Heart left ventricle (tissue), 16 donors: ENCODE measurements around the gene LAMB2. TPM values are rescaled to one million over a fixed set of nuclear protein-coding genes. Genes with fewer than 3 reads are reported as not detected.
A peak's percentile ranks its signal among the peaks of the same experiment; 100 is the strongest.

Experiments used
- ATAC-seq, 4 donors: fragments of 200-7000 bp; cut with Tn5 transposase; one replicate each; pipeline ENCODE4 v1.9.1; 2020 to 2022; ENCODE audit warnings: moderate library complexity in 4 of 4, mild to moderate bottlenecking in 3 of 4, moderate number of reproducible peaks in 1 of 4
- DNase-seq, 5 donors: peaks; one replicate each; pipeline ENCODE4 v3.0.0-alpha.2; 2020
- H3K27ac ChIP-seq, 12 donors: fragments of 200-600 bp; sonication (generic) in 4 of 12; one replicate each; pipeline versions ENCODE4 v1.5.0 to v1.8.0; 2016 to 2022; ENCODE audit warnings: mild to moderate bottlenecking in 2 of 12
- H3K27me3 ChIP-seq, 9 donors: fragments of 200-600 bp; sonication (generic) in 2 of 9; one replicate each; pipeline versions ENCODE4 v1.5.1 to v1.8.0; 2016 to 2022; ENCODE audit warnings: mild to moderate bottlenecking in 3 of 9
- H3K36me3 ChIP-seq, 9 donors: fragments of 200-600 bp; sonication (generic) in 2 of 9; one replicate each; pipeline versions ENCODE4 v1.5.0 to v1.8.0; 2018 to 2022; ENCODE audit warnings: mild to moderate bottlenecking in 2 of 9
- H3K4me1 ChIP-seq, 12 donors: fragments of 200-600 bp; sonication (generic) in 4 of 12; one replicate each; pipeline versions ENCODE4 v1.5.0 to v1.8.0; 2016 to 2022; ENCODE audit warnings: mild to moderate bottlenecking in 3 of 12
- H3K4me3 ChIP-seq, 12 donors: fragments of 200-600 bp; sonication (generic) in 4 of 12; one replicate each; pipeline versions ENCODE4 v1.5.0 to v1.8.0; 2017 to 2022; ENCODE audit warnings: mild to moderate bottlenecking in 9 of 12, moderate library complexity in 4 of 12
- H3K9me3 ChIP-seq, 12 donors: fragments of 200-600 bp; sonication (generic) in 4 of 12; one replicate each; pipeline versions ENCODE4 v1.5.0 to v1.8.0; 2016 to 2022; ENCODE audit warnings: mild to moderate bottlenecking in 1 of 12
- CTCF ChIP-seq, 12 donors: fragments of 200-600 bp; sonication (generic) in 4 of 12; IDR thresholded peaks; one replicate each; pipeline versions ENCODE4 v1.5.0 to v1.8.0; 2018 to 2022; ENCODE audit warnings: antibody characterized with exemption in 12 of 12, mild to moderate bottlenecking in 5 of 12
- POLR2A ChIP-seq, 2 donors: fragments of 450-650 bp; IDR thresholded peaks; one replicate each; pipeline ENCODE4 v1.6.1; 2017; ENCODE audit warnings: antibody characterized with exemption in 2 of 2, mild to moderate bottlenecking in 2 of 2, moderate library complexity in 2 of 2
- WGBS, 4 donors: extraction: QIAGEN DNeasy Blood & Tissue Kit in 2 of 4; methylation state at CpG; one replicate each; pipeline versions ENCODE4 v1.1.5 to v1.1.7; 2013 to 2018; 5-methylcytosine and 5-hydroxymethylcytosine counted together
- intact Hi-C, 10 donors: fragments of 100-400 bp; cut with DNase I; formaldehyde crosslinking; loops; one replicate each; pipeline versions ENCODE4 v1.11.1 to v1.14.2; 2022
- polyA plus RNA-seq, 2 donors: library from polyadenylated mRNA; stranded (reverse); fragments of 200-250 nt; gene quantifications; one replicate each; pipeline ENCODE4 v1.2.3, GENCODE V29; 2013
- total RNA-seq, 9 donors: library from RNA; depleted of rRNA in 2 of 9; stranded (reverse); fragments of >200 nt in 2 of 9; fragmentation: NEBNext Ultra II Directional in 3 of 9; extraction: Animal tissue kit (Norgen Biotek cat#: 25700) in 3 of 9; gene quantifications; one replicate each; pipeline versions ENCODE4 v1.1.0 to v1.2.4, GENCODE V29; 2016 to 2023
- donor health status: ischemic (EF 13 %, LVEDD 7.1; RV severe dilation, severe dysfunction).
- donor health status: healthy with polysubstance abuse.
- donor health status: DM: no; HTN: yes; CAD: no.
- donor health status: DM: no; HTN: no; CAD: no.
- donor health status: ischemic (EF 25% LVEDD 6.9; RV normal size, moderate dysfunction).
- donor health status: ischemic (EF 25% LVEDD 5.7; RV mildly dilated, moderate dysfunction).
- donor health status: healthy.
- donor health status: DM: yes; HTN: yes; CAD: no.
- donor health status: ischemic (EF 35%, LVEDD 5.7; RV mildly dilated, moderate dysfunction).
- donor health status: nonischemic (EF 11% LVEDD 7.7; RV severe dilation, severe dysfunction).
- donor health status: DM: yes; HTN: yes; CAD: no.
- donor health status: PGD.
- donor health status: ischemic (EF 29% LVEDD 5.4; RV normal size, mild dysfunction).
- donor health status: nonischemic (EF 23%, LVEDD 6.1; RV moderate dilation, normal function).

LAMB2 gene
- total and polyA plus RNA-seq, 11 donors, result 290 to 1,265 (median 769) TPM

- 0 to 15% (median 5%) methylated on average over 3 of the region's 3 CpGs for WGBS, 4 donors
- no peak for TF ChIP-seq CTCF (IDR thresholded peaks at IDR 0.05)
- TF ChIP-seq POLR2A (IDR thresholded peaks at IDR 0.05), result no peak
- ATAC-seq (peak; percentile 43 to 74 (median 58)), DNase-seq (peak; percentile 80 to 88 (median 84))
- Histone ChIP-seq H3K9me3 (no peaks in the 10 kb centered on the region), H3K27me3 (no peaks in the 10 kb centered on the region), H3K4me3 (peak overlapping the region in 11 of 12 donors; percentile 58 to 98 (median 92)), H3K4me1 (peaks cover 13 to 72% (median 55%) of the 10 kb centered on the region in 12 donors), H3K27ac (peak overlapping the region; percentile 79 to 99 (median 96)), H3K36me3 (peaks cover 0 to 40% (median 27%) of the 10 kb centered on the region in 9 donors)
- intact Hi-C loops, result loop anchor here (2.0 to 10.0 kb wide), 14 partner anchors 34 to 276 kb away; partner anchors contain the start of genes C3orf62 (in 7 of the 10), USP4 (in 3 of the 10) and LAMB2 (in 2 of the 10)
Observed at GRCh38 chr3:49173116-49173791, 40.4 kb upstream of the LAMB2 start.

GRCh38 chr3:49172551-49173041 lies 39.7 kb upstream of the LAMB2 start:
- H3K4me3 ChIP-seq, result peak overlapping the region; percentile 47 to 98 (median 92)
- peak overlapping the region; percentile 79 to 99 (median 96) for H3K27ac ChIP-seq
- no peaks in the 10 kb centered on the region for H3K9me3 ChIP-seq
- H3K4me1 ChIP-seq, result peaks cover 13 to 65% (median 48%) of the 10 kb centered on the region in 12 donors
- intact Hi-C loops, result loop anchor here (2.0 to 10.0 kb wide), 14 partner anchors 35 to 276 kb away; partner anchors contain the start of genes C3orf62 (in 7 of the 10), USP4 (in 3 of the 10) and LAMB2 (in 2 of the 10)
- no peak for TF ChIP-seq CTCF (IDR thresholded peaks at IDR 0.05)
- TF ChIP-seq POLR2A (IDR thresholded peaks at IDR 0.05), result no peak
- peak in 1 of 5 donors; percentile 22 for DNase-seq
- no peak for ATAC-seq
- 12 to 41% (median 23%) methylated on average over 4 to 7 of the region's 7 CpGs for WGBS, 4 donors
- no peaks in the 10 kb centered on the region for H3K27me3 ChIP-seq
- peaks cover 0 to 35% (median 27%) of the 10 kb centered on the region in 9 donors for H3K36me3 ChIP-seq

GRCh38 chr3:49171775-49172500 lies 39.1 kb upstream of the LAMB2 start:
- ATAC-seq (no peak), DNase-seq (no peak)
- Histone ChIP-seq H3K4me3 (peak overlapping the region; percentile 47 to 98 (median 92)), H3K27me3 (no peaks in the 10 kb centered on the region), H3K27ac (peak overlapping the region; percentile 79 to 99 (median 96)), H3K36me3 (peaks cover 0 to 30% (median 25%) of the 10 kb centered on the region in 9 donors), H3K4me1 (peaks cover 13 to 62% (median 46%) of the 10 kb centered on the region in 12 donors), H3K9me3 (no peaks in the 10 kb centered on the region)
- TF ChIP-seq CTCF (IDR thresholded peaks at IDR 0.05), result no peak
- TF ChIP-seq POLR2A (IDR thresholded peaks at IDR 0.05), result no peak
- intact Hi-C loops, result loop anchor here (1.0 to 10.0 kb wide), 16 partner anchors 35 to 277 kb away; partner anchors contain the start of genes C3orf62 (in 10 of the 10), USP4 (in 5 of the 10) and LAMB2 (in 2 of the 10)
- WGBS, 4 donors, result 5 to 8% (median 5%) methylated on average over 7 of the region's 7 CpGs
